K562 (cell line): ENCODE results near the gene PYROXD2. TPM values are rescaled to one million over a fixed set of nuclear protein-coding genes. Genes with fewer than 3 reads are reported as not detected.

ENCODE experiments used
- BACH1 ChIP-seq: fragments of 200-800 bp; sonication (Bioruptor generic); IDR thresholded peaks from 2 replicates; pipeline ENCODE4 v1.6.1; 2016; ENCODE audit warnings: missing genetic modification characterization, missing compliant biosample characterization
- CUX1 ChIP-seq: fragments of 200-800 bp; sonication (Bioruptor generic); IDR thresholded peaks from 2 replicates; pipeline ENCODE4 v1.6.1; 2016; ENCODE audit warnings: missing genetic modification characterization, missing compliant biosample characterization
- GTF2A2 ChIP-seq: IDR thresholded peaks from 2 replicates; pipeline ENCODE4 v1.6.1; 2016; ENCODE audit warnings: mild to moderate bottlenecking, missing genetic modification characterization, missing compliant biosample characterization
- KLF16 ChIP-seq: IDR thresholded peaks from 2 replicates; pipeline ENCODE4 v1.6.1; 2016; ENCODE audit warnings: antibody characterized with exemption
- MCM5 ChIP-seq: fragments of 450-650 bp; IDR thresholded peaks from 2 replicates; pipeline ENCODE4 v1.6.1; 2016; ENCODE audit warnings: low read depth
- NBN ChIP-seq: fragments of 450-650 bp; IDR thresholded peaks from 2 replicates; pipeline ENCODE4 v1.6.1; 2016; ENCODE audit warnings: low read depth, mild to moderate bottlenecking
- PTRF ChIP-seq: fragments of 450-650 bp; IDR thresholded peaks from 2 replicates; pipeline ENCODE4 v1.6.1; 2016; ENCODE audit warnings: mild to moderate bottlenecking, missing genetic modification characterization, missing compliant biosample characterization
- TBL1XR1 ChIP-seq, 2 experiments: IDR thresholded peaks; 2 replicates each; pipeline ENCODE4 v1.6.1; 2012; ENCODE audit warnings: improper control_type of control experiment in 2 of 2, low read length in 2 of 2, mild to moderate bottlenecking in 1 of 2
- ZBTB17 ChIP-seq: fragments of 450-650 bp; formaldehyde crosslinking; IDR thresholded peaks from 2 replicates; pipeline ENCODE4 v1.4.0; 2020; ENCODE audit warnings: mild to moderate bottlenecking
- ZFP91 ChIP-seq: sonication (generic); formaldehyde crosslinking; IDR thresholded peaks from 2 replicates; pipeline ENCODE4 v1.8.0; 2022; ENCODE audit warnings: mild to moderate bottlenecking, missing genetic modification reagents
- ZNF316 ChIP-seq: fragments of 450-650 bp; IDR thresholded peaks from 2 replicates; pipeline ENCODE4 v1.6.1; 2016
- ZNF395 ChIP-seq: fragments of 200-800 bp; sonication (Bioruptor generic); IDR thresholded peaks from 2 replicates; pipeline ENCODE4 v1.6.1; 2017; ENCODE audit warnings: missing genetic modification characterization, missing compliant biosample characterization
- ZNF764 ChIP-seq: fragments of 250-450 bp; sonication (Bioruptor Pico); IDR thresholded peaks from 2 replicates; pipeline ENCODE4 v1.4.0; 2020; ENCODE audit warnings: low read depth, mild to moderate bottlenecking, moderate library complexity
- polyA plus RNA-seq, 8 experiments: library from polyadenylated mRNA; depleted of rRNA in 4 of 8; stranded (reverse) in 5 of 8; unstranded in 3 of 8; fragments of >200 nt; fragmentation: Nextera tagmentation in 2 of 8; fragmentation: Illumina TruSeq in 1 of 8; extraction: Ambion mirVana in 2 of 8; extraction: Trizol in 1 of 8; gene quantifications; 2 replicates each; pipeline versions ENCODE4 v1.2.1 to v1.2.3, GENCODE V29; 2011 to 2014; ENCODE audit warnings: inconsistent platforms in 1 of 8, missing spikeins in 1 of 8
- total RNA-seq, 7 experiments: library from RNA; depleted of rRNA in 6 of 7; stranded (reverse); fragments of >200 nt in 6 of 7; fragmentation: Illumina TruSeq in 2 of 7; extraction: Trizol in 2 of 7; gene quantifications; 2 replicates each; pipeline versions ENCODE4 v1.2.1 to v1.2.3, GENCODE V29; 2011 to 2021; ENCODE audit warnings: low replicate concordance in 1 of 7
- TF ChIP-seq, protein P1 (sequence below), 2 experiments: fragments of 150-350 bp in 1 of 2; IDR thresholded peaks; 2 replicates each; pipeline ENCODE4 v1.6.1; 2012 to 2016; ENCODE audit warnings: low read depth in 2 of 2, low read length in 2 of 2, mild to moderate bottlenecking in 1 of 2, moderate library complexity in 1 of 2

The PYROXD2 gene
- total and polyA plus RNA-seq, 9 of the 15 experiments (the other 6 are each of a cell fraction or from before 2014, with no cell fraction given): 0.14 to 1.4 (median 0.58) TPM

DNA sequence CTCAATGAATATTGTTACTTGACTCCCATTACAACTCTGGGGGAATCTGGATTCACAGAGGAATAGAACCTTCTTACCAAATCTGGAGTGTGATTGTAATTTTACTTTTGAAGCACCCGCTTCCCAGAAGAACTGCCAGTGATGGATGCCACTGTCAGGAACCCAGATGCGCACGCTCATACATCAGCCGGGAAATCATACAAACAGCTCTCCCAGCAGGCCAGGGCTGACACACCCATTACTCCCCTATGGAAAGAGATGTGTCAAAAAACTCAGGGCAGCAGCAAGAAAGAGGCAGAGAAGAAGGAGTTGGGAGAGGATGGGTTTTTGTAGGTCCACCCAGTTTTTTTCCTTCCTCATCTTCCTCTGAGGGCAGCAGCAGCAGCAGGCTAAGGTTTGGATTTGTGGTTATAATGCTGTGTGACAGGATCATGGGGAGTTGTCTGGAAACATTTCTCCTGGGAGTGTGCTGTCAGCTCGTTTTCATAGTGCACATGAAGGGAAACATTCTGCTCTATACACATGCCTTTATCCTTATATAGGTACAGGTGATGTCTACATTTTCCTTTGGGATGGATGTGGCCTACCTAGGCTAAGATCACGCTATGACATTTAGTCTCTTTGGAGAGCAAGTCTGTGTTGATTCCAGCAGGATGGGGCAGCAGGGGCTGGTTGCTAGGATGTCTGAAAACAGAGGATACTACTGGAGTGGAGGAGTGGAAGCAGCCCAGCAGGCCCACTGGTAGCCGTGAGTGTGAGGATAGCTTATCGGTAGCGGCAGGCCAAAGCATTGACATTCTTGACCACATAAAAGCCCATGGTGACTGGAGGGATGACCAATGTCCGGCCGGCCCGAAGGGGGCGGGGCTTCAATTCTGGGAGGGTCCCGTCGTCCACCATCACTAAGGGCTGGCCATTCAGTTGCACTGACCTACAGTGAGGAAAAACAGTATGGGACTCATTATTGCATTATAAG lies 44.1 kb upstream of the PYROXD2 start (continued):
- TF ChIP-seq PTRF (tag): no peak
- 0 out of 2 replicates have a peak, but pooled peaks have one; percentile 35 for TF ChIP-seq NBN
- TF ChIP-seq MCM5: no peak
- TF ChIP-seq KLF16: peak; percentile 63; the same call in 1 of the 2 replicates
- TF ChIP-seq, protein P1, sequence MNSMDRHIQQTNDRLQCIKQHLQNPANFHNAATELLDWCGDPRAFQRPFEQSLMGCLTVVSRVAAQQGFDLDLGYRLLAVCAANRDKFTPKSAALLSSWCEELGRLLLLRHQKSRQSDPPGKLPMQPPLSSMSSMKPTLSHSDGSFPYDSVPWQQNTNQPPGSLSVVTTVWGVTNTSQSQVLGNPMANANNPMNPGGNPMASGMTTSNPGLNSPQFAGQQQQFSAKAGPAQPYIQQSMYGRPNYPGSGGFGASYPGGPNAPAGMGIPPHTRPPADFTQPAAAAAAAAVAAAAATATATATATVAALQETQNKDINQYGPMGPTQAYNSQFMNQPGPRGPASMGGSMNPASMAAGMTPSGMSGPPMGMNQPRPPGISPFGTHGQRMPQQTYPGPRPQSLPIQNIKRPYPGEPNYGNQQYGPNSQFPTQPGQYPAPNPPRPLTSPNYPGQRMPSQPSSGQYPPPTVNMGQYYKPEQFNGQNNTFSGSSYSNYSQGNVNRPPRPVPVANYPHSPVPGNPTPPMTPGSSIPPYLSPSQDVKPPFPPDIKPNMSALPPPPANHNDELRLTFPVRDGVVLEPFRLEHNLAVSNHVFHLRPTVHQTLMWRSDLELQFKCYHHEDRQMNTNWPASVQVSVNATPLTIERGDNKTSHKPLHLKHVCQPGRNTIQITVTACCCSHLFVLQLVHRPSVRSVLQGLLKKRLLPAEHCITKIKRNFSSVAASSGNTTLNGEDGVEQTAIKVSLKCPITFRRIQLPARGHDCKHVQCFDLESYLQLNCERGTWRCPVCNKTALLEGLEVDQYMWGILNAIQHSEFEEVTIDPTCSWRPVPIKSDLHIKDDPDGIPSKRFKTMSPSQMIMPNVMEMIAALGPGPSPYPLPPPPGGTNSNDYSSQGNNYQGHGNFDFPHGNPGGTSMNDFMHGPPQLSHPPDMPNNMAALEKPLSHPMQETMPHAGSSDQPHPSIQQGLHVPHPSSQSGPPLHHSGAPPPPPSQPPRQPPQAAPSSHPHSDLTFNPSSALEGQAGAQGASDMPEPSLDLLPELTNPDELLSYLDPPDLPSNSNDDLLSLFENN (IDR thresholded peaks at IDR 0.05; ENCODE audit: low read depth in 2 of 2, low read length in 2 of 2): peak in 1 of 2 experiments; percentile 80; a peak in 2 of 4 replicates
- TF ChIP-seq ZNF316: 0 out of 2 replicates have a peak, but pooled peaks have one; percentile 3
- TF ChIP-seq TBL1XR1 (IDR thresholded peaks at IDR 0.05; ENCODE audit: low read length in 2 of 2): 0 out of 4 replicates have a peak, but pooled peaks of 1 of the 2 experiments have one; percentile 14
- TF ChIP-seq ZNF764 (CRISPR knock-in tag): no peak
- TF ChIP-seq ZBTB17 (CRISPR knock-in tag): no peak
- TF ChIP-seq CUX1 (CRISPR knock-in tag): no peak
- no peak for TF ChIP-seq GTF2A2 (tag)
- no peak for TF ChIP-seq BACH1 (tag)
- no peak for TF ChIP-seq ZNF395 (CRISPR knock-in tag)
- TF ChIP-seq ZFP91 (CRISPR knock-in tag): no peak
